ENCODE results near the gene FRMD4B. TPM values are rescaled to one million over a fixed set of nuclear protein-coding genes. Genes with fewer than 3 reads are reported as not detected.

Gene FRMD4B
- total and polyA plus RNA-seq, 2 donors (not counting 3 experiments of a cell fraction or from before 2014, with no cell fraction given), result 66.4 to 89.7 TPM

- no peak for FAIRE-seq
- ChIA-PET CTCF (interaction anchor here (1.1 to 3.1 kb wide), 5 partner anchors 9 to 70 kb away, joined by 3 to 12 read pairs (median 6); partner anchors contain the start of gene FRMD4B), POLR2A (no interaction called here)
Measured at GRCh38 chr3:69377262-69377661, 8.6 kb downstream of the FRMD4B start.

DNA sequence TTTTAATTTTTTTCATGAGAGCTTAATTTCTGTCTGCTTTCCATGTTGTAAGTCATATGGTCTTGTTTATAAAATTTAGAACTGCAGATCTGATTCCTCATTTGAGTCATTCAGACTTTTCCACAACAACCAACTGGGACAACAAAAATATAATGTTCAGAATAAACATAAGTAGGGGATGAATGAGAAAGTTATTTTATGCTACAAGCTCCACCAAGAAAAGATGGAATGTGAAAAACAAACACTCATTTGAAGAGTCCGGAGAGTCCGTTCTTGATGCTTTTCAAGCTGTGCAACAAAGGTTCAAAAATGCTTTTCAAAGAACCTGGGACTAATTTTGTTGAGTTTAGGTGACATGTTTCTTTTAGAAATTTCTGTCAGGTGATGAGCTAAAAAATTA lies 9.2 kb downstream of the FRMD4B start:
- H3K36me3 ChIP-seq (ENCODE audit: control insufficient read depth in 2 of 2, extremely low read depth in 1 of 2, insufficient read depth in 2 of 2, low read length in 2 of 2), result no peaks in the 10 kb centered on the region
- no peak overlapping the region for H3K27ac ChIP-seq (ENCODE audit: insufficient read depth, low read depth, low read length)
- H3K79me2 ChIP-seq (ENCODE audit: control insufficient read depth, insufficient read depth, low read length), result no peaks in the 10 kb centered on the region
- no peak overlapping the region for H3K9ac ChIP-seq (replicated peaks; ENCODE audit: extremely low read depth, insufficient read depth, low read length)
- H2AFZ ChIP-seq (ENCODE audit: low read depth, low read length), result no peak overlapping the region
- no peaks in the 10 kb centered on the region for H3K4me1 ChIP-seq (ENCODE audit: control insufficient read depth, extremely low read depth, insufficient read depth, low read length)
- no peaks in the 10 kb centered on the region for H4K20me1 ChIP-seq (replicated peaks; ENCODE audit: control insufficient read depth, extremely low read depth, insufficient read depth, low read length)
- no peaks in the 10 kb centered on the region for H3K9me1 ChIP-seq (replicated peaks; ENCODE audit: control insufficient read depth, extremely low read depth, insufficient read depth, low read length)
- CTCF ChIA-PET, result interaction anchor here (1.1 to 3.1 kb wide), 6 partner anchors 10 to 70 kb away, joined by 3 to 12 read pairs (median 6); partner anchors contain the start of gene FRMD4B
- FAIRE-seq, result no peak
- no TSS peak for BruUV-seq (replicated peaks)
- intact Hi-C loops (cut with micrococcal nuclease), result no loop called here
- TF ChIP-seq FOS (IDR thresholded peaks at IDR 0.05; ENCODE audit: borderline replicate concordance, insufficient read depth, low read length) (no peak), POLR2A (IDR thresholded peaks at IDR 0.05; ENCODE audit: low read depth, low read length) (no peak), POLR2AphosphoS5 (IDR thresholded peaks at IDR 0.05; ENCODE audit: insufficient read depth, low read depth, low read length) (no peak), GATA2 (IDR thresholded peaks at IDR 0.05; ENCODE audit: insufficient read depth, insufficient read length, low read depth, low read length) (no peak), EZH2 (IDR thresholded peaks at IDR 0.05; ENCODE audit: borderline replicate concordance, low read depth, low read length, severe bottlenecking) (no peak), JUN (IDR thresholded peaks at IDR 0.05; ENCODE audit: borderline replicate concordance, insufficient read depth, insufficient read length, low read depth) (no peak), MYC (IDR thresholded peaks at IDR 0.05; ENCODE audit: low read depth, low read length) (no peak)
- TF ChIP-seq, protein P1, sequence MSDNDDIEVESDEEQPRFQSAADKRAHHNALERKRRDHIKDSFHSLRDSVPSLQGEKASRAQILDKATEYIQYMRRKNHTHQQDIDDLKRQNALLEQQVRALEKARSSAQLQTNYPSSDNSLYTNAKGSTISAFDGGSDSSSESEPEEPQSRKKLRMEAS (IDR thresholded peaks at IDR 0.05; ENCODE audit: insufficient read depth, insufficient read length), result no peak
- TF ChIP-seq, protein P2, sequence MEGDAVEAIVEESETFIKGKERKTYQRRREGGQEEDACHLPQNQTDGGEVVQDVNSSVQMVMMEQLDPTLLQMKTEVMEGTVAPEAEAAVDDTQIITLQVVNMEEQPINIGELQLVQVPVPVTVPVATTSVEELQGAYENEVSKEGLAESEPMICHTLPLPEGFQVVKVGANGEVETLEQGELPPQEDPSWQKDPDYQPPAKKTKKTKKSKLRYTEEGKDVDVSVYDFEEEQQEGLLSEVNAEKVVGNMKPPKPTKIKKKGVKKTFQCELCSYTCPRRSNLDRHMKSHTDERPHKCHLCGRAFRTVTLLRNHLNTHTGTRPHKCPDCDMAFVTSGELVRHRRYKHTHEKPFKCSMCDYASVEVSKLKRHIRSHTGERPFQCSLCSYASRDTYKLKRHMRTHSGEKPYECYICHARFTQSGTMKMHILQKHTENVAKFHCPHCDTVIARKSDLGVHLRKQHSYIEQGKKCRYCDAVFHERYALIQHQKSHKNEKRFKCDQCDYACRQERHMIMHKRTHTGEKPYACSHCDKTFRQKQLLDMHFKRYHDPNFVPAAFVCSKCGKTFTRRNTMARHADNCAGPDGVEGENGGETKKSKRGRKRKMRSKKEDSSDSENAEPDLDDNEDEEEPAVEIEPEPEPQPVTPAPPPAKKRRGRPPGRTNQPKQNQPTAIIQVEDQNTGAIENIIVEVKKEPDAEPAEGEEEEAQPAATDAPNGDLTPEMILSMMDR (IDR thresholded peaks at IDR 0.05; ENCODE audit: extremely low read depth in 1 of 2, insufficient read depth in 1 of 2, low read depth in 1 of 2, low read length in 2 of 2), result no peak
- dilution Hi-C loops (cut with MboI; ENCODE audit: extremely low pct_ligation_motif_present, low sequenced_read_pairs), result no loop called here
- H3K9me3 ChIP-seq (replicated peaks; ENCODE audit: control insufficient read depth, insufficient read depth, low read length), result no peaks in the 10 kb centered on the region
- no peak overlapping the region for H3K4me2 ChIP-seq (ENCODE audit: insufficient read depth, low read length)
- H3K27me3 ChIP-seq (ENCODE audit: control insufficient read depth in 2 of 2, insufficient read depth in 2 of 2, low read length in 2 of 2), result no peaks in the 10 kb centered on the region
- DNase-seq (ENCODE audit: low read depth, low spot score), result no peak
- H3K4me3 ChIP-seq (replicated peaks in 1 of 3; ENCODE audit: insufficient read depth in 1 of 3, low read depth in 1 of 3, low read length in 3 of 3), result no peak overlapping the region
- POLR2A ChIA-PET, result no interaction called here

More at GRCh38 chr3:69377262-69377661, 8.6 kb downstream of the FRMD4B start:
- H3K36me3 ChIP-seq (ENCODE audit: control insufficient read depth in 2 of 2, extremely low read depth in 1 of 2, insufficient read depth in 2 of 2, low read length in 2 of 2), result no peaks in the 10 kb centered on the region
- no peak overlapping the region for H2AFZ ChIP-seq (ENCODE audit: low read depth, low read length)
- H3K27me3 ChIP-seq (ENCODE audit: control insufficient read depth in 2 of 2, insufficient read depth in 2 of 2, low read length in 2 of 2), result no peaks in the 10 kb centered on the region
- H3K4me2 ChIP-seq (ENCODE audit: insufficient read depth, low read length), result no peak overlapping the region
- H3K9ac ChIP-seq (replicated peaks; ENCODE audit: extremely low read depth, insufficient read depth, low read length), result no peak overlapping the region
- no peak overlapping the region for H3K27ac ChIP-seq (ENCODE audit: insufficient read depth, low read depth, low read length)
- H4K20me1 ChIP-seq (replicated peaks; ENCODE audit: control insufficient read depth, extremely low read depth, insufficient read depth, low read length), result no peaks in the 10 kb centered on the region
- no peak overlapping the region for H3K4me3 ChIP-seq (replicated peaks in 1 of 3; ENCODE audit: insufficient read depth in 1 of 3, low read depth in 1 of 3, low read length in 3 of 3)
- H3K9me1 ChIP-seq (replicated peaks; ENCODE audit: control insufficient read depth, extremely low read depth, insufficient read depth, low read length), result no peaks in the 10 kb centered on the region
- H3K79me2 ChIP-seq (ENCODE audit: control insufficient read depth, insufficient read depth, low read length), result no peaks in the 10 kb centered on the region
- dilution Hi-C loops (cut with MboI; ENCODE audit: extremely low pct_ligation_motif_present, low sequenced_read_pairs) (no loop called here), intact Hi-C loops (cut with micrococcal nuclease) (no loop called here)
- H3K9me3 ChIP-seq (replicated peaks; ENCODE audit: control insufficient read depth, insufficient read depth, low read length), result no peaks in the 10 kb centered on the region
- DNase-seq (ENCODE audit: low read depth, low spot score), result no peak
- no peak for TF ChIP-seq FOS (IDR thresholded peaks at IDR 0.05; ENCODE audit: borderline replicate concordance, insufficient read depth, low read length)
- no peak for TF ChIP-seq GATA2 (IDR thresholded peaks at IDR 0.05; ENCODE audit: insufficient read depth, insufficient read length, low read depth, low read length)
- TF ChIP-seq, protein P2 (IDR thresholded peaks at IDR 0.05; ENCODE audit: extremely low read depth in 1 of 2, insufficient read depth in 1 of 2, low read depth in 1 of 2, low read length in 2 of 2), result no peak
- BruUV-seq (replicated peaks), result no TSS peak
- no peaks in the 10 kb centered on the region for H3K4me1 ChIP-seq (ENCODE audit: control insufficient read depth, extremely low read depth, insufficient read depth, low read length)

All from endothelial cell of umbilical vein (primary cell).